AG04449 (cell line): ENCODE data around the gene NSG1.

Source experiments
- CTCF ChIA-PET: fragments of 350-600 bp; formaldehyde crosslinking; extraction: SDS; loops from one replicate; lab custom pipeline; 2021; ENCODE audit warnings: antibody characterized with exemption; lab: Yijun Ruan, JAX
- POLR2A ChIA-PET: fragments of 400-600, 350-600 bp; formaldehyde crosslinking; extraction: SDS; loops from one replicate; lab custom pipeline; 2020; ENCODE audit warnings: antibody characterized with exemption, inconsistent platforms; lab: Yijun Ruan, JAX
- DNase-seq: peaks from one replicate; pipeline ENCODE4 v3.0.0-alpha.2; 2010; ENCODE audit warnings: low read depth, low spot score
- H3K4me3 ChIP-seq: 2 replicates; pipeline ENCODE4 v1.5.1; 2011; ENCODE audit warnings: low read depth, mild to moderate bottlenecking, control low read depth, low read length
- TF ChIP-seq, protein P1 (sequence below): IDR thresholded peaks from one replicate; pipeline ENCODE4 v1.5.1; 2011; ENCODE audit warnings: mild to moderate bottlenecking, moderate library complexity, low read length, control low read depth, inconsistent platforms; ENCODE audit not compliant: insufficient read depth; ENCODE audit errors: missing control alignments

NSG1 gene

DNA sequence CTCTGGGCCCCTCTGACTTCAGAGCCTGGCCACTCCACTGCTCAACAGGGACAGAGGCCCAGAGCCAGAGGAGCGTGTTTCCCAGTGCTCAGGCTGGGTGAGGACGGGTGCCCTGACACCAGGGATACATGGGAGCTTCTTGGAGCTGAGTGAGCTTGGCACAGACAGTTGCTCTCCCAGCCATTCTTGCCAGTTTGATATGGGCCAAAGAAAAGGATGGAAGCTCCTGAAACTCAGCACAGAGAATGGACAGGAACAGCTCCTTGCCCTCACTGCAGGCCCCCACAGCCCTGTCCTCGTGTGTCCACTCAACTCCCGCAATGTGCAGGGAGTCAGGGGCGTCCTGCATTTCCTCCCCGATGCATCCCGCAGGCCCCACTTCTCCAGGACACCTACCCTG lies 38.8 kb downstream of the NSG1 start:
- DNase-seq = no peak
- TF ChIP-seq, protein P1, sequence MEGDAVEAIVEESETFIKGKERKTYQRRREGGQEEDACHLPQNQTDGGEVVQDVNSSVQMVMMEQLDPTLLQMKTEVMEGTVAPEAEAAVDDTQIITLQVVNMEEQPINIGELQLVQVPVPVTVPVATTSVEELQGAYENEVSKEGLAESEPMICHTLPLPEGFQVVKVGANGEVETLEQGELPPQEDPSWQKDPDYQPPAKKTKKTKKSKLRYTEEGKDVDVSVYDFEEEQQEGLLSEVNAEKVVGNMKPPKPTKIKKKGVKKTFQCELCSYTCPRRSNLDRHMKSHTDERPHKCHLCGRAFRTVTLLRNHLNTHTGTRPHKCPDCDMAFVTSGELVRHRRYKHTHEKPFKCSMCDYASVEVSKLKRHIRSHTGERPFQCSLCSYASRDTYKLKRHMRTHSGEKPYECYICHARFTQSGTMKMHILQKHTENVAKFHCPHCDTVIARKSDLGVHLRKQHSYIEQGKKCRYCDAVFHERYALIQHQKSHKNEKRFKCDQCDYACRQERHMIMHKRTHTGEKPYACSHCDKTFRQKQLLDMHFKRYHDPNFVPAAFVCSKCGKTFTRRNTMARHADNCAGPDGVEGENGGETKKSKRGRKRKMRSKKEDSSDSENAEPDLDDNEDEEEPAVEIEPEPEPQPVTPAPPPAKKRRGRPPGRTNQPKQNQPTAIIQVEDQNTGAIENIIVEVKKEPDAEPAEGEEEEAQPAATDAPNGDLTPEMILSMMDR = no peak
- ChIA-PET CTCF (interaction anchor here (1.1 to 1.6 kb wide), 4 partner anchors 9 to 169 kb away, joined by 3 to 7 read pairs (median 4); no protein-coding TSS in a partner anchor), POLR2A (no interaction called here)
- no peak overlapping the region for H3K4me3 ChIP-seq

DNA sequence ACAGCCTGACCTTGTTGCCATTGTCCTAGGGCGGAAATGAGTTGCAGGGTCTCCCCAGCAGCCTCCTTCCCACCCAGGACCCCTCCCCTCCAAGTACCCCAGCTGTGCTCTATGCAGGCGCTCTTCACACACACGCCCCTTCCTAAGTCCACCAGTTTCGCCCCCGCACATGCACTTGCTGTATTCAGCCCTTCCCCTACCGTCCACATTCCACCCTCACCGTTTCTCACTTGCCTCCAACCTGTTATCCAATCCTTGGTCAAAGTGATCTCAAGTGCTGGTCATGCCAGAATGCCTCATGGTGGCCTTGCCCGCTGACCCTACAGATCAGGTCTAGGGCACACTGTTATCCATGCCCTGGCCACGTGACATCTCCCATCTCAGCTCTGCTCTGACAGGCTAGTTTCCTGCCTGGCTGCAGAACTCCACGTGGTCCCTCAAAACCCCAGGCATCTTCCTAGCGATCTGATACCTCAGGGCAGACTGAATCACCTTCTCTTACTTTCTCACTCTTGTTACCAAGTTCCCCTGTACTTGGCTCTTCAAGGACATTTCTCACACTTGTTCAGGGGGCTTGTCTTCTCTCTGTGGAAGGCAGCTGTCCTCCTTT lies 39.7 kb downstream of the NSG1 start:
- no peak for DNase-seq
- POLR2A ChIA-PET = no interaction called here
- no peak overlapping the region for H3K4me3 ChIP-seq
- TF ChIP-seq, protein P1 = no peak
- CTCF ChIA-PET = interaction anchor here (1.1 to 6.0 kb wide), 7 partner anchors 8 to 170 kb away, joined by 3 to 46 read pairs (median 4); no protein-coding TSS in a partner anchor

DNA sequence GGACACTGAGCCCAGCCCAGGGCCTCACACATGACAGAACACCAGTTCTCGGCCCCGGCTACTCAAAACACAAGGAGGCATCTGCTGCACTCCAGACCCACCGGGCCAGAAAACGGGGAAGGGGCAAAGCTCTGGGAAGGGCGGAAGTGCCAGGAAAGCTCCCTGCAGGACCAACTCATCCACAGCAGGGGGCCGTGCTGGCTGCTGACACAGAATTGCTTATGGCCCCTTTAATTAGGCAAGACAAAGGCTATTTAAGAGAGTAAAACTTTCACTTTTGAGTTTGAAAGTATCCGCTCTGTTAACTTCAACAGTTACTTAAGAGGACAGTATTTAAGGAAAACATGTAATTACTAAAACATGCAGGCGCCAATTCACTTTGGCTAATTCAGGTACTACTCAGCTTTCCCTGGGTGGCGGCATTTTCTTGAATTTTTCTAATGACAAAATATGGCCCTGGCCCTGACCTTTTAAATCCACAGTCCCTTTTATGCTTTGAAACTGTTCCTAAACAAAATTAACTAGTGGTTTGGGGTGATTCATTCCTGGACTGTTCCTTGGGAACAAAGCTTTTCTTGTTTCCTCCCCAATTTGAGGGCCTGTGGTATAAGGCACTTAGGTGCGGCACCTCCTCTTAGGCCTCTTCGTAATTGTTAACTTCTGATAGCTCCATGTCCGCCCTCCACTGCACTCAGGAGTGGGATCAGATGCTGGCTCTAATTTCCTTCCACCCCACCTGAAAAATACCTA lies 40.4 kb downstream of the NSG1 start:
- ChIA-PET POLR2A (no interaction called here), CTCF (interaction anchor here (1.1 to 6.0 kb wide), 3 partner anchors 10 to 168 kb away, joined by 3 to 46 read pairs (median 4); no protein-coding TSS in a partner anchor)
- H3K4me3 ChIP-seq = no peak overlapping the region
- TF ChIP-seq, protein P1 = peak; percentile 1
- DNase-seq = no peak

DNA sequence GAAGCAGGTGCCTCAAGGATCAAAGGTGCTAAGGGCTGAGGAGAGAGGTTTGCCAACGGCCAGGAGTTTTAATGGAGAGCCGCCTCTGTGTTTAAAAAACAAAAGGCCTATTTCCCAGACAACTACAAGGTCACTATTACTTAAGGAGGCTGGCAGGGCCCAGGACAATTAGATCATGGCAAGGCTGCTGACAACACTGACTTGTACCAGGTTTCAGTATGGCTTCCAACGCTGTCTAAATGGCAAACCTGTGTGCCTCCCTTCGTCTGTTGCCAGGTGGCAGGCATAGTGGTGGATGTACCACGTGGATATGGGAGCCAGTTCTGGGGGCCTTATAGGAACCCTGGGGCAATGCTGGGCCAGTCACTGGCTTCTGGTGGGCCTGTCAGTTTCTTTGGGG lies 41.0 kb downstream of the NSG1 start:
- H3K4me3 ChIP-seq = no peak overlapping the region
- TF ChIP-seq, protein P1 = no peak
- ChIA-PET POLR2A (no interaction called here), CTCF (interaction anchor here (0.7 to 6.0 kb wide), 4 partner anchors 10 to 168 kb away, joined by 3 to 46 read pairs (median 4); no protein-coding TSS in a partner anchor)
- no peak for DNase-seq

DNA sequence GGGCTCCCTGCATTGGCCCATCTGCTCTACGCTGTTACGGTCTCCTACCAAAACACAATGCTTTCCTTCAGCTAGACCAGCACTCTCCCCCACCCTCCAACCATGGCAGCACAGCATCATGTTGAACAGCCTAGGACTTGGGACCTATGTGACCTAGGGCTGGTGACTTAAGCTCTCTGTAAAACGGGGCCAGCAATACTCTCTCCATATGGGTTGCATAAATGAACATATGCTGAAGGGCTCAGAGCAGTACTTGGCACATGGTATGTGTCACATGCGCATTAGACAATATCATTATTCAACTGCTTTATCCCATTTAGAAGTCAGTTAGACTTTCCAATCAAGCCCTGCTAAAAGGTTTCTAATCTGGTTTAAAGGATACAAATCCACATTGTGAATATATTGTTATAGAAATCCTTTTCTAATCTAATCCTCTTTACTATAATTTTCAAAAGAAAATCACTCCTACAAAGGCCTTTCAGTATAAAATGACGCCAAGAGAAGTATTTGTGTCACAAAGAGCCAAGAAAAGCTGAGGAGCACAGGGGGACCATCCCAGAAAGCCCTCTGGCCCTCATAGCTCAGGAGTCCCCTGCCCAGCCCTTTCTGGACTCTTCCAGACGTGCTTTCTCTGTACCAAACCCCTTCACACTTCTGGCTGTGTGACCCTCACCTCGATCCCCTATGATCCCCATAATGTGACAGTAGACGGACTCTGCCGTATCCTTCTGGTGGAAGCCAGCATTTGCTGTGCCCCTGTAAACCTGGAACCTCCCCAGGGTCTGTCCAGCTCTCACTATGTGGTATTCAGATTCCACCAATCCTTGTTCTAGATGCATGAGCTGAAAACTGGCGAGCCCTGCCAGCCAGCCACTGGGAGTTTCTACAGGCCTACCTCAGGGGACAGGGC lies 42.3 kb downstream of the NSG1 start:
- no peak for DNase-seq
- H3K4me3 ChIP-seq = no peak overlapping the region
- TF ChIP-seq, protein P1 = no peak
- ChIA-PET CTCF (interaction anchor here (1.4 to 6.0 kb wide), 4 partner anchors 9 to 170 kb away, joined by 3 to 46 read pairs (median 17); no protein-coding TSS in a partner anchor), POLR2A (no interaction called here)
